Measurements from ENCODE around the gene PCBP1.

The PCBP1 gene

DNA sequence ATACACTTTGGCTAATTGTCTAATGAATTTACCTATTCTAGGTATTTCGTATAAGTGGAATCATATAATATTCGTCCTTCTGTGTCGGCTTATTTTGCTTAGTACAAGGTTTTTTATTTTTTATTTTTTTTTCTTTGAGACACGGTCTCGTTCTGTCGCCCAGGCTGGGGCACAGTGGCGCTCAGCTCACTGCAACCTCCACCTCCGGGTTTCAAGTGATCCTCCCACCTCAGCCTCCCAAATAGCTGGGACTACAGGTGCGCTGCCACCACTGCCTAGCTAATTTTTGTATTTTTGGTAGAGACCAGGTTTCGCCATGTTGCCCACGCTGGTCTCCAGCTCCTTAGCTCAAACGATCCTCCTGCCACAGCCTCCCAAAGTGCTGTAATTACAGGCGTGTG lies 38.2 kb downstream of the PCBP1 start:
- TF ChIP-seq TAF1 (IDR thresholded peaks at IDR 0.05; ENCODE audit: low read depth) (no peak), FOXM1 (IDR thresholded peaks at IDR 0.05; ENCODE audit: borderline replicate concordance, low read depth) (no peak), EP300 (IDR thresholded peaks at IDR 0.05; ENCODE audit: borderline replicate concordance) (no peak), TEAD4 (IDR thresholded peaks at IDR 0.05) (no peak), NFIC (IDR thresholded peaks at IDR 0.05) (no peak), ZBTB7A (IDR thresholded peaks at IDR 0.05; ENCODE audit: low read depth) (no peak), RAD21 (IDR thresholded peaks at IDR 0.05; ENCODE audit: low read depth) (no peak), YY1 (IDR thresholded peaks at IDR 0.05; ENCODE audit: low read depth) (no peak), CEBPB (IDR thresholded peaks at IDR 0.05) (no peak), TCF12 (IDR thresholded peaks at IDR 0.05; ENCODE audit: low read depth) (no peak), CREB1 (IDR thresholded peaks at IDR 0.05; ENCODE audit: low read depth) (no peak), EGR1 (IDR thresholded peaks at IDR 0.05) (no peak)
- TF ChIP-seq, protein P1, sequence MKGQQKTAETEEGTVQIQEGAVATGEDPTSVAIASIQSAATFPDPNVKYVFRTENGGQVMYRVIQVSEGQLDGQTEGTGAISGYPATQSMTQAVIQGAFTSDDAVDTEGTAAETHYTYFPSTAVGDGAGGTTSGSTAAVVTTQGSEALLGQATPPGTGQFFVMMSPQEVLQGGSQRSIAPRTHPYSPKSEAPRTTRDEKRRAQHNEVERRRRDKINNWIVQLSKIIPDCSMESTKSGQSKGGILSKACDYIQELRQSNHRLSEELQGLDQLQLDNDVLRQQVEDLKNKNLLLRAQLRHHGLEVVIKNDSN (IDR thresholded peaks at IDR 0.05): no peak
- TF ChIP-seq, protein P2, sequence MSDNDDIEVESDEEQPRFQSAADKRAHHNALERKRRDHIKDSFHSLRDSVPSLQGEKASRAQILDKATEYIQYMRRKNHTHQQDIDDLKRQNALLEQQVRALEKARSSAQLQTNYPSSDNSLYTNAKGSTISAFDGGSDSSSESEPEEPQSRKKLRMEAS (IDR thresholded peaks at IDR 0.05): no peak
- TF ChIP-seq, protein P3, sequence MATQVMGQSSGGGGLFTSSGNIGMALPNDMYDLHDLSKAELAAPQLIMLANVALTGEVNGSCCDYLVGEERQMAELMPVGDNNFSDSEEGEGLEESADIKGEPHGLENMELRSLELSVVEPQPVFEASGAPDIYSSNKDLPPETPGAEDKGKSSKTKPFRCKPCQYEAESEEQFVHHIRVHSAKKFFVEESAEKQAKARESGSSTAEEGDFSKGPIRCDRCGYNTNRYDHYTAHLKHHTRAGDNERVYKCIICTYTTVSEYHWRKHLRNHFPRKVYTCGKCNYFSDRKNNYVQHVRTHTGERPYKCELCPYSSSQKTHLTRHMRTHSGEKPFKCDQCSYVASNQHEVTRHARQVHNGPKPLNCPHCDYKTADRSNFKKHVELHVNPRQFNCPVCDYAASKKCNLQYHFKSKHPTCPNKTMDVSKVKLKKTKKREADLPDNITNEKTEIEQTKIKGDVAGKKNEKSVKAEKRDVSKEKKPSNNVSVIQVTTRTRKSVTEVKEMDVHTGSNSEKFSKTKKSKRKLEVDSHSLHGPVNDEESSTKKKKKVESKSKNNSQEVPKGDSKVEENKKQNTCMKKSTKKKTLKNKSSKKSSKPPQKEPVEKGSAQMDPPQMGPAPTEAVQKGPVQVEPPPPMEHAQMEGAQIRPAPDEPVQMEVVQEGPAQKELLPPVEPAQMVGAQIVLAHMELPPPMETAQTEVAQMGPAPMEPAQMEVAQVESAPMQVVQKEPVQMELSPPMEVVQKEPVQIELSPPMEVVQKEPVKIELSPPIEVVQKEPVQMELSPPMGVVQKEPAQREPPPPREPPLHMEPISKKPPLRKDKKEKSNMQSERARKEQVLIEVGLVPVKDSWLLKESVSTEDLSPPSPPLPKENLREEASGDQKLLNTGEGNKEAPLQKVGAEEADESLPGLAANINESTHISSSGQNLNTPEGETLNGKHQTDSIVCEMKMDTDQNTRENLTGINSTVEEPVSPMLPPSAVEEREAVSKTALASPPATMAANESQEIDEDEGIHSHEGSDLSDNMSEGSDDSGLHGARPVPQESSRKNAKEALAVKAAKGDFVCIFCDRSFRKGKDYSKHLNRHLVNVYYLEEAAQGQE (IDR thresholded peaks at IDR 0.05; ENCODE audit: low read depth): no peak

DNA sequence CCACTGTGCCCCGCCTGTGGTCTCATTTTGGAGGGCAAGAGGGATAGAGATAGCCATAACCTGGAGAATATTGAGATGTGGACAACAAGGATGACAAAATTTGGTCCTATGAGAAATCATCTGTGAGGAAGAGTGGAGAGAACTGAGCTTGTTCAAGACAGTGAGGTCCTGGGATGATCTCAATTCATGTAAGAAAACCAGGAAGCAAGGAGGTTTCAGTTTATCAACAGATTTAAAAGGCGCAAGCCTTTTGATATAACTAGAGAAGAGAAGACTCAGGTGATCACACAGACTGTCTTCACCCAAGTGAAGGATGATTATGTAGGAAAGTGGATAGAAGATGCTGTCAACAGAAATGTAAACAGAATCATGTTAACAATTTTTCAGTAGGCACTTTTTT lies 39.1 kb downstream of the PCBP1 start:
- TF ChIP-seq, protein P1 (IDR thresholded peaks at IDR 0.05): no peak
- no peak for TF ChIP-seq ZBTB7A (IDR thresholded peaks at IDR 0.05; ENCODE audit: low read depth)
- TF ChIP-seq RAD21 (IDR thresholded peaks at IDR 0.05; ENCODE audit: low read depth): no peak
- TF ChIP-seq TEAD4 (IDR thresholded peaks at IDR 0.05): no peak
- TF ChIP-seq EP300 (IDR thresholded peaks at IDR 0.05; ENCODE audit: borderline replicate concordance): no peak
- TF ChIP-seq NFIC (IDR thresholded peaks at IDR 0.05): no peak
- TF ChIP-seq, protein P3 (IDR thresholded peaks at IDR 0.05; ENCODE audit: low read depth): no peak
- no peak for TF ChIP-seq FOXM1 (IDR thresholded peaks at IDR 0.05; ENCODE audit: borderline replicate concordance, low read depth)
- TF ChIP-seq CREB1 (IDR thresholded peaks at IDR 0.05; ENCODE audit: low read depth): no peak
- no peak for TF ChIP-seq CEBPB (IDR thresholded peaks at IDR 0.05)
- TF ChIP-seq YY1 (IDR thresholded peaks at IDR 0.05; ENCODE audit: low read depth): no peak
- no peak for TF ChIP-seq TCF12 (IDR thresholded peaks at IDR 0.05; ENCODE audit: low read depth)
- no peak for TF ChIP-seq TAF1 (IDR thresholded peaks at IDR 0.05; ENCODE audit: low read depth)
- TF ChIP-seq, protein P2 (IDR thresholded peaks at IDR 0.05): no peak
- no peak for TF ChIP-seq EGR1 (IDR thresholded peaks at IDR 0.05)

DNA sequence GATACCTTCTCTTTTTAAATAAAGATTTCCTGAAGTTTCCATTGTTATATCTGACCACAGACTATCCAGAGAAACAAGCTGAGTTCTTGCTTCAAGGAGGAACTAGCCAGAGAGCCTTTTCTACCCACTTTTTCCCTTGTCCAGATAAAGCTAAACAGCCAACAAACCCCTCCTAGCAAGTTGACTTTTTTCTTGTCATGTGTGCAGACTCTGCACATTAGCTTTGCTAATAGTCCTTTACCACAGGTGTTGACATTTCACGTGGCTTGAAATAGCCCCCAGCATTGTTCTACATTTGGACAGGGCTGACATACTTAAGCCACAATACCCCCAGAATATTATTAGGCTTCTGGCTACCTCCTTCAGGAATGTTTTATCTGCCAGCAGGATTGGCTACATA lies 40.7 kb downstream of the PCBP1 start:
- TF ChIP-seq, protein P1 (IDR thresholded peaks at IDR 0.05): no peak
- TF ChIP-seq, protein P2 (IDR thresholded peaks at IDR 0.05): no peak
- TF ChIP-seq RAD21 (IDR thresholded peaks at IDR 0.05; ENCODE audit: low read depth) (no peak), ZBTB7A (IDR thresholded peaks at IDR 0.05; ENCODE audit: low read depth) (no peak), CEBPB (IDR thresholded peaks at IDR 0.05) (no peak), NFIC (IDR thresholded peaks at IDR 0.05) (no peak), TCF12 (IDR thresholded peaks at IDR 0.05; ENCODE audit: low read depth) (no peak), EGR1 (IDR thresholded peaks at IDR 0.05) (no peak), CREB1 (IDR thresholded peaks at IDR 0.05; ENCODE audit: low read depth) (no peak), TAF1 (IDR thresholded peaks at IDR 0.05; ENCODE audit: low read depth) (no peak), YY1 (IDR thresholded peaks at IDR 0.05; ENCODE audit: low read depth) (no peak), FOXM1 (IDR thresholded peaks at IDR 0.05; ENCODE audit: borderline replicate concordance, low read depth) (no peak), EP300 (IDR thresholded peaks at IDR 0.05; ENCODE audit: borderline replicate concordance) (no peak), TEAD4 (IDR thresholded peaks at IDR 0.05) (no peak)
- TF ChIP-seq, protein P3 (IDR thresholded peaks at IDR 0.05; ENCODE audit: low read depth): no peak
